HepG2 (cell line): Measurements from ENCODE around the gene SLFNL1. TPM values are rescaled to one million over a fixed set of nuclear protein-coding genes. Genes with fewer than 3 reads are reported as not detected.

Source experiments
- ATAC-seq: fragments of 200-7000 bp; cut with Tn5 transposase; 3 replicates; pipeline ENCODE4 v1.9.1; 2020; ENCODE audit warnings: mild to moderate bottlenecking, moderate library complexity
- BruUV-seq: library from RNA; stranded (reverse); fragments of 400-500 nt; replicated peaks from 2 replicates; lab custom pipeline; 2021; lab: Mats Ljungman, UMichigan
- CTCF ChIA-PET: fragments of 300-600 bp; formaldehyde crosslinking; extraction: SDS; loops from one replicate; lab custom pipeline; 2021; ENCODE audit warnings: low total read pairs, inconsistent platforms, low intra/inter-chr PET ratio; lab: Yijun Ruan, JAX
- POLR2A ChIA-PET: fragments of 350-600 bp; sonication (Branson Sonifier 250); formaldehyde crosslinking; loops from one replicate; lab custom pipeline; 2020; ENCODE audit warnings: antibody characterized with exemption, inconsistent platforms; lab: Yijun Ruan, JAX
- DNase-seq: peaks from one replicate; pipeline ENCODE4 v3.0.0-alpha.2; 2015; ENCODE audit warnings: low spot score
- FAIRE-seq: peaks from 3 replicates; lab custom pipeline; 2011; peaks lifted over from hg19 to GRCh38; lab: Jason Lieb, UNC
- H2AFZ ChIP-seq: one replicate; pipeline ENCODE4 v1.6.1; 2011; ENCODE audit warnings: low read length, inconsistent platforms
- H3K27ac ChIP-seq: fragments of 300-600 bp; 3 replicates; pipeline ENCODE4 v1.8.0; 2011; ENCODE audit warnings: mixed run types, mild to moderate bottlenecking, mixed read lengths, low read length, inconsistent platforms; ENCODE audit not compliant: insufficient read depth; ENCODE audit errors: extremely low read length
- H3K27me3 ChIP-seq, 2 experiments: fragments of 200-600 bp in 1 of 2; 2 replicates in 1 of 2; 3 replicates in 1 of 2; pipeline versions ENCODE4 v1.6.0 to v1.8.0; 2011; ENCODE audit warnings: low read length in 2 of 2, mild to moderate bottlenecking in 2 of 2, moderate library complexity in 2 of 2, inconsistent platforms in 1 of 2; ENCODE audit not compliant: insufficient read depth in 2 of 2, control insufficient read depth in 1 of 2
- H3K36me3 ChIP-seq, 2 experiments: fragments of 200-600 bp in 1 of 2; replicated peaks in 1 of 2; 2 replicates in 1 of 2; 3 replicates in 1 of 2; pipeline versions ENCODE4 v1.5.1 to v1.8.0; 2011; ENCODE audit warnings: low read length in 2 of 2, inconsistent platforms in 1 of 2; ENCODE audit not compliant: insufficient read depth in 2 of 2, control insufficient read depth in 1 of 2
- H3K4me1 ChIP-seq: 2 replicates; pipeline ENCODE4 v1.5.1; 2012; ENCODE audit warnings: low read length, inconsistent platforms; ENCODE audit not compliant: insufficient read depth
- H3K4me2 ChIP-seq: 2 replicates; pipeline ENCODE4 v1.6.0; 2011; ENCODE audit warnings: low read depth, low read length, inconsistent platforms
- H3K4me3 ChIP-seq, 3 experiments: fragments of 200-600 bp in 1 of 3; sonication (generic), shearing (Covaris generic) in 1 of 3; replicated peaks in 1 of 3; 2 replicates each; pipeline ENCODE4 v1.5.1; 2011 to 2016; ENCODE audit warnings: low read length in 3 of 3, inconsistent platforms in 2 of 3, low read depth in 2 of 3, mild to moderate bottlenecking in 2 of 3, control low read depth in 1 of 3, mixed read lengths in 1 of 3; ENCODE audit not compliant: insufficient read depth in 1 of 3
- H3K79me2 ChIP-seq: one replicate; pipeline ENCODE4 v1.6.1; 2011; ENCODE audit warnings: low read length, inconsistent platforms; ENCODE audit not compliant: insufficient read depth
- H3K9ac ChIP-seq: 2 replicates; pipeline ENCODE4 v1.6.0; 2011; ENCODE audit warnings: mild to moderate bottlenecking, low read depth, low read length, inconsistent platforms; ENCODE audit not compliant: insufficient read depth
- H3K9me3 ChIP-seq: 2 replicates; pipeline ENCODE4 v1.5.1; 2012; ENCODE audit warnings: mild to moderate bottlenecking, low read length
- H4K20me1 ChIP-seq: 2 replicates; pipeline ENCODE4 v1.6.0; 2011; ENCODE audit warnings: inconsistent platforms, mild to moderate bottlenecking, low read length, moderate library complexity; ENCODE audit not compliant: insufficient read depth
- BRCA1 ChIP-seq: sonication (generic); formaldehyde crosslinking; IDR thresholded peaks from 2 replicates; pipeline ENCODE4 v1.4.0; 2020; ENCODE audit warnings: missing genetic modification reagents
- HNF1A ChIP-seq, 2 experiments: sonication (generic) in 1 of 2; formaldehyde crosslinking in 1 of 2; IDR thresholded peaks; 2 replicates each; pipeline versions ENCODE4 v1.4.0 to v1.6.1; 2016 to 2020; ENCODE audit warnings: borderline replicate concordance in 1 of 2, low read depth in 1 of 2, mild to moderate bottlenecking in 1 of 2, missing genetic modification reagents in 1 of 2
- HNF4G ChIP-seq, 2 experiments: sonication (generic) in 1 of 2; formaldehyde crosslinking in 1 of 2; IDR thresholded peaks; 2 replicates each; pipeline versions ENCODE4 v1.4.0 to v1.6.1; 2011 to 2020; ENCODE audit warnings: borderline replicate concordance in 2 of 2, low read depth in 2 of 2, mild to moderate bottlenecking in 2 of 2, low read length in 1 of 2, missing genetic modification reagents in 1 of 2, moderate library complexity in 1 of 2
- MEIS2 ChIP-seq: sonication (generic); formaldehyde crosslinking; IDR thresholded peaks from 2 replicates; pipeline ENCODE4 v1.9.0; 2021; ENCODE audit warnings: mild to moderate bottlenecking, missing genetic modification reagents
- TCF12 ChIP-seq, 2 experiments: fragments of 450-650 bp in 1 of 2; sonication (generic) in 1 of 2; formaldehyde crosslinking in 1 of 2; IDR thresholded peaks; 2 replicates each; pipeline versions ENCODE4 v1.6.1 to v1.8.0; 2017 to 2022; ENCODE audit warnings: antibody characterized with exemption in 1 of 2, mild to moderate bottlenecking in 1 of 2, missing genetic modification reagents in 1 of 2, moderate library complexity in 1 of 2
- ZBTB49 ChIP-seq: sonication (generic); formaldehyde crosslinking; IDR thresholded peaks from 2 replicates; pipeline ENCODE4 v1.4.0; 2020; ENCODE audit warnings: missing genetic modification reagents, borderline replicate concordance
- ZFP41 ChIP-seq: sonication (generic); formaldehyde crosslinking; IDR thresholded peaks from 2 replicates; pipeline ENCODE4 v1.4.0; 2020; ENCODE audit warnings: mild to moderate bottlenecking, missing genetic modification reagents, borderline replicate concordance
- ZNF280B ChIP-seq: sonication (generic); formaldehyde crosslinking; IDR thresholded peaks from 2 replicates; pipeline ENCODE4 v1.5.0; 2020; ENCODE audit warnings: missing genetic modification reagents, mild to moderate bottlenecking, borderline replicate concordance
- ZNF484 ChIP-seq: sonication (generic); formaldehyde crosslinking; IDR thresholded peaks from 2 replicates; pipeline ENCODE4 v1.5.1; 2020; ENCODE audit warnings: mild to moderate bottlenecking, low read depth, missing genetic modification reagents, borderline replicate concordance
- ZNF678 ChIP-seq: sonication (generic); formaldehyde crosslinking; IDR thresholded peaks from 2 replicates; pipeline ENCODE4 v1.4.0; 2020; ENCODE audit warnings: mild to moderate bottlenecking, missing genetic modification reagents
- WGBS: methylation state at CpG from one replicate; pipeline ENCODE4 v1.1.6; 2017; ENCODE audit warnings: low lambda C conversion rate; 5-methylcytosine and 5-hydroxymethylcytosine counted together
- in situ Hi-C: cut with HindIII; loops from 2 replicates; pipeline ENCODE4 v1.10.0; 2017; ENCODE audit warnings: low pct_unique_long_range_greater_than_20kb; ENCODE audit not compliant: extremely low pct_ligation_motif_present
- intact Hi-C: fragments of 100-400 bp; cut with micrococcal nuclease; formaldehyde crosslinking; loops from one replicate; pipeline ENCODE4 v1.10.0; 2022; ENCODE audit not compliant: unreplicated experiment
- polyA plus RNA-seq, 8 experiments: library from polyadenylated mRNA; depleted of rRNA in 3 of 8; stranded (reverse) in 7 of 8; unstranded in 1 of 8; fragments of >200 nt; fragmentation: Illumina TruSeq in 4 of 8; extraction: Trizol in 4 of 8; gene quantifications; 2 replicates each; pipeline versions ENCODE4 v1.2.1 to v1.2.3, GENCODE V29; 2011 to 2016; ENCODE audit warnings: low read depth in 4 of 8, missing spikeins in 1 of 8, mixed read lengths in 1 of 8; ENCODE audit not compliant: insufficient read depth in 1 of 8
- total RNA-seq, 5 experiments: library from RNA; depleted of rRNA; stranded (reverse); fragments of >200 nt; fragmentation: Illumina TruSeq; extraction: Trizol; gene quantifications; 2 replicates each; pipeline ENCODE4 v1.2.3, GENCODE V29; 2016; ENCODE audit warnings: low read depth in 1 of 5

The SLFNL1 gene
- total and polyA plus RNA-seq, 2 of the 13 experiments (the other 11 are each of a cell fraction or from before 2014, with no cell fraction given): 0.07 to 0.20 TPM

GRCh38 chr1:41032147-41032546, 10.6 kb upstream of the SLFNL1 start:
- 67% methylated on average over 2 of the region's 2 CpGs for WGBS
- FAIRE-seq (no peak), ATAC-seq (no peak), DNase-seq (no peak)
- no peak overlapping the region for H3K4me3 ChIP-seq
- ChIA-PET CTCF (no interaction called here), POLR2A (interaction anchor here (1.7 kb wide), 1 partner anchor 10 kb away, joined by 5 read pairs; the partner anchor contains the start of gene SLFNL1)
- in situ Hi-C loops: no loop called here
- BruUV-seq: no TSS peak
- no peaks in the 10 kb centered on the region; the same call in 1 of the 2 replicates for H4K20me1 ChIP-seq
- H3K4me2 ChIP-seq: 0 out of 2 replicates have a peak overlapping the region, but pooled peaks have one; percentile 33
- peaks cover 16 to 55% of the 10 kb centered on the region in 2 experiments for H3K36me3 ChIP-seq
- H3K27me3 ChIP-seq: no peaks in the 10 kb centered on the region
- no peaks in the 10 kb centered on the region for H3K9me3 ChIP-seq
- intact Hi-C loops: no loop called here
- no peak overlapping the region for H3K9ac ChIP-seq
- H3K4me1 ChIP-seq: peaks cover 24% of the 10 kb centered on the region
- no peak overlapping the region for H2AFZ ChIP-seq
- H3K79me2 ChIP-seq: no peaks in the 10 kb centered on the region
- peak overlapping the region; percentile 50 for H3K27ac ChIP-seq
- TF ChIP-seq BRCA1 (no peak), TCF12 (IDR thresholded peaks at IDR 0.05) (no peak), TCF12 (CRISPR knock-in tag; IDR thresholded peaks at IDR 0.05) (no peak), ZNF484 (CRISPR knock-in tag) (no peak), ZBTB49 (CRISPR knock-in tag) (no peak), MEIS2 (no peak), HNF4G (IDR thresholded peaks at IDR 0.05; ENCODE audit: borderline replicate concordance, low read depth, low read length) (no peak), HNF4G (CRISPR knock-in tag; IDR thresholded peaks at IDR 0.05; ENCODE audit: borderline replicate concordance, low read depth) (no peak), HNF1A (IDR thresholded peaks at IDR 0.05; ENCODE audit: low read depth) (no peak), HNF1A (CRISPR knock-in tag; IDR thresholded peaks at IDR 0.05; ENCODE audit: borderline replicate concordance) (no peak), ZNF280B (no peak), ZFP41 (CRISPR knock-in tag) (no peak), ZNF678 (CRISPR knock-in tag) (no peak)
